GM12891 (cell line): ENCODE data around the gene TDRD12.

Experiments used
- PAX5 ChIP-seq: IDR thresholded peaks from 2 replicates; pipeline ENCODE4 v1.6.1; 2011; ENCODE audit warnings: low read length, moderate library complexity, mild to moderate bottlenecking; ENCODE audit not compliant: insufficient read depth, severe bottlenecking
- POLR2A ChIP-seq: IDR thresholded peaks from 2 replicates; pipeline ENCODE4 v1.6.1; 2011; ENCODE audit warnings: low read depth, low read length, control low read depth
- POLR2AphosphoS5 ChIP-seq: IDR thresholded peaks from 2 replicates; pipeline ENCODE4 v1.6.1; 2011; ENCODE audit warnings: low read depth, low read length, control low read depth
- SPI1 ChIP-seq: IDR thresholded peaks from 2 replicates; pipeline ENCODE4 v1.6.1; 2011; ENCODE audit warnings: low read depth, low read length, control low read depth
- TAF1 ChIP-seq: IDR thresholded peaks from 2 replicates; pipeline ENCODE4 v1.6.1; 2011; ENCODE audit warnings: low read depth, low read length, control low read depth

DNA sequence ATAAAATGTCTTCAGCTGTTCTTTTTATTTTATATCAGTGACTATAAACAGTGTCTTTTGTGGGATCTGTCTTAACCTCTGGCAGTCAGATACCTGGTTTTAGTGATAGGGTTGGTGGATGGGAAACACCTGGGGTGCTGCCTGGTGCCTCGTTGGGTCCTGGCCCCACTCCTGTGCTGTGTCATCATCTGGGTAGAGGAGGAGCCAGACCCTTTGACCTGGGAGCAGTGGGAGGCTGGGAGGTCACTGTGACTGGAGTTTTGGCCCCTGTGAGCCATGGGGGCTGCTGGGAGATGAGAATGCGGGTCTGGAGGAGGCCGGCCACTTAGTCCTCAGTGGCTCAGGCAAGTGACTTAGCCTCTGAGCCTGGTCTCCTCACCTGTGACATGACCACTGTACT is 29.4 kb downstream of the TDRD12 start:
- TF ChIP-seq TAF1 (no peak), SPI1 (no peak), POLR2AphosphoS5 (no peak), POLR2A (no peak), PAX5 (no peak)
